ENCODE results near the gene KLHDC2.

The KLHDC2 gene

GRCh38 chr14:49767270-49767570 is 733 bp upstream of the KLHDC2 start:
- H2BK120ac ChIP-seq (ENCODE audit: insufficient read depth, low read length, poor library complexity), result peak overlapping the region; percentile 94
- peaks cover 11% of the 10 kb centered on the region for H3K79me1 ChIP-seq (ENCODE audit: low read length)
- no CpG with 5 or more reads among the region's 9 CpGs for WGBS (ENCODE audit: extremely low coverage, insufficient coverage, insufficient read length)
- H3K79me2 ChIP-seq (ENCODE audit: control insufficient read depth, insufficient read depth, low read length, poor library complexity), result peaks cover 11% of the 10 kb centered on the region
- no peaks in the 10 kb centered on the region for H3K27me3 ChIP-seq (ENCODE audit: insufficient read depth, low read length)
- H3K36me3 ChIP-seq (ENCODE audit: control insufficient read depth in 1 of 2, insufficient read depth in 2 of 2, low read length in 2 of 2), result no peaks in the 10 kb centered on the region
- no peaks in the 10 kb centered on the region for H3K9me3 ChIP-seq (ENCODE audit: insufficient read depth, low read depth, low read length)
- peak overlapping the region; percentile 97 for H3K18ac ChIP-seq (ENCODE audit: low read length)
- peak overlapping the region; percentile 77 for H4K91ac ChIP-seq (ENCODE audit: low read depth, low read length)
- peak overlapping the region; percentile 92 for H2AFZ ChIP-seq (ENCODE audit: insufficient read depth, low read length, poor library complexity)
- peak overlapping the region; percentile 91 for H3K4me3 ChIP-seq (ENCODE audit: low read depth, low read length)
- H3K27ac ChIP-seq (ENCODE audit: low read depth, low read length), result peak overlapping the region; percentile 98
- H3K23ac ChIP-seq (ENCODE audit: low read length), result no peak overlapping the region
- H3K4me2 ChIP-seq (ENCODE audit: low read length), result peak overlapping the region; percentile 92
- H3K4me1 ChIP-seq (ENCODE audit: control insufficient read depth in 1 of 2, insufficient read depth in 2 of 2, low read length in 2 of 2), result peaks cover 6 to 10% of the 10 kb centered on the region in 2 experiments
- peak overlapping the region; percentile 98 for H2BK5ac ChIP-seq (ENCODE audit: low read depth, low read length, poor library complexity)
- peak overlapping the region; percentile 80 for H4K8ac ChIP-seq (ENCODE audit: low read depth, low read length)
- no peak overlapping the region for H2BK12ac ChIP-seq (ENCODE audit: low read length)
- H2AK5ac ChIP-seq (ENCODE audit: low read length), result no peak overlapping the region
- H3K4ac ChIP-seq (ENCODE audit: low read depth, low read length), result peak overlapping the region; percentile 83
- H4K12ac ChIP-seq (ENCODE audit: low read depth, low read length), result peak overlapping the region; percentile 97
- no peak for DNase-seq
- H3K9ac ChIP-seq (ENCODE audit: low read length), result no peak overlapping the region
- peak overlapping the region; percentile 98 for H3K14ac ChIP-seq (ENCODE audit: low read length)

GRCh38 chr14:49768301-49769121 is 558 bp downstream of the KLHDC2 start:
- H4K12ac ChIP-seq (ENCODE audit: low read depth, low read length), result peak overlapping the region; percentile 63
- no CpG with 5 or more reads among the region's 67 CpGs for WGBS (ENCODE audit: extremely low coverage, insufficient coverage, insufficient read length)
- peak overlapping the region; percentile 5 for H2AK5ac ChIP-seq (ENCODE audit: low read length)
- H2BK5ac ChIP-seq (ENCODE audit: low read depth, low read length, poor library complexity), result peak overlapping the region; percentile 53
- peak overlapping the region; percentile 95 for H3K4me2 ChIP-seq (ENCODE audit: low read length)
- peak overlapping the region; percentile 91 for H3K4me3 ChIP-seq (ENCODE audit: low read depth, low read length)
- H3K18ac ChIP-seq (ENCODE audit: low read length), result peak overlapping the region; percentile 85
- no peaks in the 10 kb centered on the region for H3K36me3 ChIP-seq (ENCODE audit: control insufficient read depth in 1 of 2, insufficient read depth in 2 of 2, low read length in 2 of 2)
- H3K9ac ChIP-seq (ENCODE audit: low read length), result peak overlapping the region; percentile 71
- peak overlapping the region; percentile 58 for H3K27ac ChIP-seq (ENCODE audit: low read depth, low read length)
- peaks cover 11% of the 10 kb centered on the region for H3K79me2 ChIP-seq (ENCODE audit: control insufficient read depth, insufficient read depth, low read length, poor library complexity)
- peaks cover 11% of the 10 kb centered on the region for H3K79me1 ChIP-seq (ENCODE audit: low read length)
- peak overlapping the region; percentile 1 for H2BK120ac ChIP-seq (ENCODE audit: insufficient read depth, low read length, poor library complexity)
- H3K23ac ChIP-seq (ENCODE audit: low read length), result no peak overlapping the region
- peaks cover 6 to 10% of the 10 kb centered on the region in 2 experiments for H3K4me1 ChIP-seq (ENCODE audit: control insufficient read depth in 1 of 2, insufficient read depth in 2 of 2, low read length in 2 of 2)
- H3K9me3 ChIP-seq (ENCODE audit: insufficient read depth, low read depth, low read length), result no peaks in the 10 kb centered on the region
- peak overlapping the region; percentile 71 for H4K91ac ChIP-seq (ENCODE audit: low read depth, low read length)
- peak; percentile 71 to 72 for DNase-seq
- H2AFZ ChIP-seq (ENCODE audit: insufficient read depth, low read length, poor library complexity), result peak overlapping the region; percentile 91
- H2BK12ac ChIP-seq (ENCODE audit: low read length), result no peak overlapping the region
- H4K8ac ChIP-seq (ENCODE audit: low read depth, low read length), result peak overlapping the region; percentile 82
- no peaks in the 10 kb centered on the region for H3K27me3 ChIP-seq (ENCODE audit: insufficient read depth, low read length)
- H3K4ac ChIP-seq (ENCODE audit: low read depth, low read length), result peak overlapping the region; percentile 84
- peak overlapping the region; percentile 85 for H3K14ac ChIP-seq (ENCODE audit: low read length)

GRCh38 chr14:49769171-49769570 is 1.2 kb downstream of the KLHDC2 start:
- no peaks in the 10 kb centered on the region for H3K27me3 ChIP-seq (ENCODE audit: insufficient read depth, low read length)
- H4K12ac ChIP-seq (ENCODE audit: low read depth, low read length), result no peak overlapping the region
- no peak overlapping the region for H3K18ac ChIP-seq (ENCODE audit: low read length)
- no peak overlapping the region for H3K23ac ChIP-seq (ENCODE audit: low read length)
- peak overlapping the region; percentile 95 for H3K4me2 ChIP-seq (ENCODE audit: low read length)
- peak overlapping the region; percentile 71 for H3K9ac ChIP-seq (ENCODE audit: low read length)
- H3K4me3 ChIP-seq (ENCODE audit: low read depth, low read length), result peak overlapping the region; percentile 91
- no peaks in the 10 kb centered on the region for H3K36me3 ChIP-seq (ENCODE audit: control insufficient read depth in 1 of 2, insufficient read depth in 2 of 2, low read length in 2 of 2)
- no peak overlapping the region for H4K91ac ChIP-seq (ENCODE audit: low read depth, low read length)
- WGBS (ENCODE audit: extremely low coverage, insufficient coverage, insufficient read length), result no CpG with 5 or more reads among the region's 6 CpGs
- no peak overlapping the region for H3K27ac ChIP-seq (ENCODE audit: low read depth, low read length)
- H3K14ac ChIP-seq (ENCODE audit: low read length), result no peak overlapping the region
- peak in 1 of 2 donors; percentile 23 for DNase-seq
- H2BK120ac ChIP-seq (ENCODE audit: insufficient read depth, low read length, poor library complexity), result no peak overlapping the region
- peaks cover 11% of the 10 kb centered on the region for H3K79me2 ChIP-seq (ENCODE audit: control insufficient read depth, insufficient read depth, low read length, poor library complexity)
- no peak overlapping the region for H2AFZ ChIP-seq (ENCODE audit: insufficient read depth, low read length, poor library complexity)
- H4K8ac ChIP-seq (ENCODE audit: low read depth, low read length), result no peak overlapping the region
- H3K79me1 ChIP-seq (ENCODE audit: low read length), result peaks cover 11% of the 10 kb centered on the region
- H2BK5ac ChIP-seq (ENCODE audit: low read depth, low read length, poor library complexity), result no peak overlapping the region
- H3K4me1 ChIP-seq (ENCODE audit: control insufficient read depth in 1 of 2, insufficient read depth in 2 of 2, low read length in 2 of 2), result peaks cover 6 to 10% of the 10 kb centered on the region in 2 experiments
- H2BK12ac ChIP-seq (ENCODE audit: low read length), result no peak overlapping the region
- H3K4ac ChIP-seq (ENCODE audit: low read depth, low read length), result peak overlapping the region; percentile 84
- H3K9me3 ChIP-seq (ENCODE audit: insufficient read depth, low read depth, low read length), result no peaks in the 10 kb centered on the region
- H2AK5ac ChIP-seq (ENCODE audit: low read length), result no peak overlapping the region

GRCh38 chr14:49769581-49770211 is 1.7 kb downstream of the KLHDC2 start:
- H3K23ac ChIP-seq (ENCODE audit: low read length), result no peak overlapping the region
- H3K4me1 ChIP-seq (ENCODE audit: control insufficient read depth in 1 of 2, insufficient read depth in 2 of 2, low read length in 2 of 2), result peaks cover 6 to 10% of the 10 kb centered on the region in 2 experiments
- no peak for DNase-seq
- H2AFZ ChIP-seq (ENCODE audit: insufficient read depth, low read length, poor library complexity), result no peak overlapping the region
- H3K14ac ChIP-seq (ENCODE audit: low read length), result no peak overlapping the region
- H3K27me3 ChIP-seq (ENCODE audit: insufficient read depth, low read length), result no peaks in the 10 kb centered on the region
- no peak overlapping the region for H4K12ac ChIP-seq (ENCODE audit: low read depth, low read length)
- H3K4me3 ChIP-seq (ENCODE audit: low read depth, low read length), result no peak overlapping the region
- no peak overlapping the region for H2BK120ac ChIP-seq (ENCODE audit: insufficient read depth, low read length, poor library complexity)
- no peak overlapping the region for H2AK5ac ChIP-seq (ENCODE audit: low read length)
- no peak overlapping the region for H2BK12ac ChIP-seq (ENCODE audit: low read length)
- H3K79me2 ChIP-seq (ENCODE audit: control insufficient read depth, insufficient read depth, low read length, poor library complexity), result peaks cover 11% of the 10 kb centered on the region
- no peak overlapping the region for H3K9ac ChIP-seq (ENCODE audit: low read length)
- no peaks in the 10 kb centered on the region for H3K9me3 ChIP-seq (ENCODE audit: insufficient read depth, low read depth, low read length)
- no peak overlapping the region for H3K4ac ChIP-seq (ENCODE audit: low read depth, low read length)
- H3K79me1 ChIP-seq (ENCODE audit: low read length), result peaks cover 11% of the 10 kb centered on the region
- no peak overlapping the region for H3K27ac ChIP-seq (ENCODE audit: low read depth, low read length)
- H3K4me2 ChIP-seq (ENCODE audit: low read length), result peak overlapping the region; percentile 95
- no peak overlapping the region for H4K8ac ChIP-seq (ENCODE audit: low read depth, low read length)
- peaks cover 0 to 1% of the 10 kb centered on the region in 2 experiments for H3K36me3 ChIP-seq (ENCODE audit: control insufficient read depth in 1 of 2, insufficient read depth in 2 of 2, low read length in 2 of 2)
- no peak overlapping the region for H4K91ac ChIP-seq (ENCODE audit: low read depth, low read length)
- H3K18ac ChIP-seq (ENCODE audit: low read length), result no peak overlapping the region
- no CpG with 5 or more reads among the region's 15 CpGs for WGBS (ENCODE audit: extremely low coverage, insufficient coverage, insufficient read length)
- no peak overlapping the region for H2BK5ac ChIP-seq (ENCODE audit: low read depth, low read length, poor library complexity)

Measured in trophoblast cell (in vitro differentiated cells and primary cell).